ENCODE measurements around the gene AGTR2. TPM values are rescaled to one million over a fixed set of nuclear protein-coding genes. Genes with fewer than 3 reads are reported as not detected.

AGTR2 gene, protein sequence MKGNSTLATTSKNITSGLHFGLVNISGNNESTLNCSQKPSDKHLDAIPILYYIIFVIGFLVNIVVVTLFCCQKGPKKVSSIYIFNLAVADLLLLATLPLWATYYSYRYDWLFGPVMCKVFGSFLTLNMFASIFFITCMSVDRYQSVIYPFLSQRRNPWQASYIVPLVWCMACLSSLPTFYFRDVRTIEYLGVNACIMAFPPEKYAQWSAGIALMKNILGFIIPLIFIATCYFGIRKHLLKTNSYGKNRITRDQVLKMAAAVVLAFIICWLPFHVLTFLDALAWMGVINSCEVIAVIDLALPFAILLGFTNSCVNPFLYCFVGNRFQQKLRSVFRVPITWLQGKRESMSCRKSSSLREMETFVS
- not detected for total RNA-seq

DNA sequence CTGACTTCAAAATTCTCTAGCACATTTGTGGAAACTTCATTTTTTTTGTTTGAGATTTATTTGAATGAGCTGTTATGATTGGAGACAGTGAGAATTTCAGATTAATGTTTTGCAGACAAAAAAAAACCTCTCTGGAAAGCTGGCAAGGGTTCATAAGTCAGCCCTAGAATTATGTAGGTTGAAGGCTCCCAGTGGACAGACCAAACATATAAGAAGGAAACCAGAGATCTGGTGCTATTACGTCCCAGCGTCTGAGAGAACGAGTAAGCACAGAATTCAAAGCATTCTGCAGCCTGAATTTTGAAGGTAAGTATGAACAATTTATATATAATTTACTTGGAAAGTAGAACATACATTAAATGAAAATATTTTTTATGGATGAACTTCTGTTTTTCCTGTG is at the start of gene AGTR2:
Gene AGTR2, plus strand, starts transcription at position 234 of the 400 bp plus-strand sequence. CDS start 1,537 bp downstream, outside the sequence.

Data from melanocyte of skin (primary cell).